ENCODE data around the gene WDR74.
A peak's percentile ranks its signal among the peaks of the same experiment; 100 is the strongest.

DNA sequence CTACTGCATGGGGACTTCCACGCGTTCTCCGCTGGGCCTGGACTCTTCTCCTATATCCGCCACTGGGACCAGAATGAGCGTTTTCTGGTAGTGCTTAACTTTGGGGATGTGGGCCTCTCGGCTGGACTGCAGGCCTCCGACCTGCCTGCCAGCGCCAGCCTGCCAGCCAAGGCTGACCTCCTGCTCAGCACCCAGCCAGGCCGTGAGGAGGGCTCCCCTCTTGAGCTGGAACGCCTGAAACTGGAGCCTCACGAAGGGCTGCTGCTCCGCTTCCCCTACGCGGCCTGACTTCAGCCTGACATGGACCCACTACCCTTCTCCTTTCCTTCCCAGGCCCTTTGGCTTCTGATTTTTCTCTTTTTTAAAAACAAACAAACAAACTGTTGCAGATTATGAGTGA lies 49.0 kb upstream of the WDR74 start:
- TF ChIP-seq ZNF232 (CRISPR knock-in tag; IDR thresholded peaks at IDR 0.05) (no peak), YY1 (IDR thresholded peaks at IDR 0.05; ENCODE audit: borderline replicate concordance in 1 of 3, control insufficient read depth in 1 of 3, extremely low read depth in 1 of 3, insufficient read depth in 3 of 3, insufficient read length in 1 of 3, insufficient replicate concordance in 2 of 3, low read depth in 1 of 3, low read length in 2 of 3) (no peak), POLR2G (IDR thresholded peaks at IDR 0.05; ENCODE audit: low read depth, low read length) (peak; percentile 73), TARDBP (IDR thresholded peaks at IDR 0.05) (no peak), SIN3A (IDR thresholded peaks at IDR 0.05; ENCODE audit: borderline replicate concordance in 2 of 2, control insufficient read depth in 1 of 2, low read depth in 2 of 2, low read length in 2 of 2) (no peak)
- TF ChIP-seq, protein P1, sequence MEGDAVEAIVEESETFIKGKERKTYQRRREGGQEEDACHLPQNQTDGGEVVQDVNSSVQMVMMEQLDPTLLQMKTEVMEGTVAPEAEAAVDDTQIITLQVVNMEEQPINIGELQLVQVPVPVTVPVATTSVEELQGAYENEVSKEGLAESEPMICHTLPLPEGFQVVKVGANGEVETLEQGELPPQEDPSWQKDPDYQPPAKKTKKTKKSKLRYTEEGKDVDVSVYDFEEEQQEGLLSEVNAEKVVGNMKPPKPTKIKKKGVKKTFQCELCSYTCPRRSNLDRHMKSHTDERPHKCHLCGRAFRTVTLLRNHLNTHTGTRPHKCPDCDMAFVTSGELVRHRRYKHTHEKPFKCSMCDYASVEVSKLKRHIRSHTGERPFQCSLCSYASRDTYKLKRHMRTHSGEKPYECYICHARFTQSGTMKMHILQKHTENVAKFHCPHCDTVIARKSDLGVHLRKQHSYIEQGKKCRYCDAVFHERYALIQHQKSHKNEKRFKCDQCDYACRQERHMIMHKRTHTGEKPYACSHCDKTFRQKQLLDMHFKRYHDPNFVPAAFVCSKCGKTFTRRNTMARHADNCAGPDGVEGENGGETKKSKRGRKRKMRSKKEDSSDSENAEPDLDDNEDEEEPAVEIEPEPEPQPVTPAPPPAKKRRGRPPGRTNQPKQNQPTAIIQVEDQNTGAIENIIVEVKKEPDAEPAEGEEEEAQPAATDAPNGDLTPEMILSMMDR (IDR thresholded peaks at IDR 0.05 in 2 of 3, conservative IDR thresholded peaks at IDR 0.05 in 1 of 3; ENCODE audit: insufficient read depth in 2 of 3, low read depth in 1 of 3, low read length in 3 of 3): no peak
- TF ChIP-seq, protein P2, sequence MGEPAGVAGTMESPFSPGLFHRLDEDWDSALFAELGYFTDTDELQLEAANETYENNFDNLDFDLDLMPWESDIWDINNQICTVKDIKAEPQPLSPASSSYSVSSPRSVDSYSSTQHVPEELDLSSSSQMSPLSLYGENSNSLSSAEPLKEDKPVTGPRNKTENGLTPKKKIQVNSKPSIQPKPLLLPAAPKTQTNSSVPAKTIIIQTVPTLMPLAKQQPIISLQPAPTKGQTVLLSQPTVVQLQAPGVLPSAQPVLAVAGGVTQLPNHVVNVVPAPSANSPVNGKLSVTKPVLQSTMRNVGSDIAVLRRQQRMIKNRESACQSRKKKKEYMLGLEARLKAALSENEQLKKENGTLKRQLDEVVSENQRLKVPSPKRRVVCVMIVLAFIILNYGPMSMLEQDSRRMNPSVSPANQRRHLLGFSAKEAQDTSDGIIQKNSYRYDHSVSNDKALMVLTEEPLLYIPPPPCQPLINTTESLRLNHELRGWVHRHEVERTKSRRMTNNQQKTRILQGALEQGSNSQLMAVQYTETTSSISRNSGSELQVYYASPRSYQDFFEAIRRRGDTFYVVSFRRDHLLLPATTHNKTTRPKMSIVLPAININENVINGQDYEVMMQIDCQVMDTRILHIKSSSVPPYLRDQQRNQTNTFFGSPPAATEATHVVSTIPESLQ (CRISPR knock-in tag; IDR thresholded peaks at IDR 0.05): no peak

Measured in K562 (cell line).